ENCODE measurements around the gene CACUL1. TPM values are rescaled to one million over a fixed set of nuclear protein-coding genes. Genes with fewer than 3 reads are reported as not detected.

The CACUL1 gene
- total RNA-seq (2021), result 38.5 and 45.1 TPM in 2 replicates
- long read RNA-seq, full-length matches to known transcripts, result 97 of 122 reads
- long read RNA-seq, partial matches to known transcripts, result 3 of 122 reads
- long read RNA-seq, other reads (novel, unspliced or antisense), result 22 of 122 reads

DNA sequence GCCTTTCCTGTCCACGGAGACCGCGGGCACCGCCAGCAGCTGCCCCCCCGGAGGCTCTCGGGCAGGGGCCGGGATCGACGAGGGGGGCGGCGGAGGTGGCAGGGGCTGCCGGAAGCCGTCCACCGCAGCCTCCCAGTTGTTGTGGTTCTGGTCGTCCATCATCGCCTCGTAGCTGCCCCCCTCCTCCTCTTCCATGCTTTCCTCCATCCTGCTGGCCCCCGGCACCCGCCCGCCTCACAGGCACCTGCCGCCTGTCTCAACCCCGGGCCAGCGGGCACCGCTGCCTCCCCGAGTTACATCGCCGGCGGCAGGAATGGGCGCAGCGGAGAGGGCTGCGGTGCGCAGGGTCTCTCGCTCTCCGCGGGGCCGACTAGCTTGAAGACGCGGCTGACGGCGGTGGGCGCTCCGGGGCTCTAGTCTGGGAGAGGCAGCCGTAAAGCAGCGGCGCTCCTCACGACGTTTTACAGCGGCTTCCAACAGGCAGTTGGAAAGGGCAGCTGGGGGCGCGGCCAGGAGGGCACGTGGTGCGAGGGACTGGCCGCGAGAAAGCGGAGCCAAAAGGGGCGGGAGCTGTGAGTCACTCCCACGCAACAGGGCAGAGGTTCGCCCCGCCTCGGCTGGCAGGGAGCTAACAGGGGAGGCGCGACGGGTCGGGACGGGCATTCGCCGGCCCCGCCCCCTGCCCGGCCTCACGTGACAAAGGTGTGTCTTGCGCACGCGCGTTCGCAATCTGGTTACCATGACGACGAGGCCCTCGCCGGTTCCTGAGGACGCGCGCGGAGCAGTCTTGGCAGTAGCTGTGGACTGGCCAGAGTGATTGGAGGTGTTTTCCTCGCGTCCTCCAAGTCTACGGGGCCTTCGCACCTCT, at the start of gene CACUL1:
TSS of gene CACUL1 (minus strand) at position 415 of the 868 bp plus-strand sequence. CDS start at position 207, 208 bp downstream.
- no peaks in the 10 kb centered on the region; the same call in 1 of the 2 replicates for H3K4me1 ChIP-seq (ENCODE audit: insufficient read depth, low read length)
- H4K91ac ChIP-seq (ENCODE audit: insufficient read length, low read depth, low read length), result no peak within 1 kb of the TSS
- no peak within 1 kb of the TSS for H4K8ac ChIP-seq (replicated peaks; ENCODE audit: insufficient read length, low read depth, low read length)
- H2AK5ac ChIP-seq (ENCODE audit: insufficient read length, low read length), result no peak within 1 kb of the TSS
- H3K56ac ChIP-seq (ENCODE audit: insufficient read length, low read depth, low read length), result no peak within 1 kb of the TSS
- H3K79me1 ChIP-seq (ENCODE audit: insufficient read depth, low read depth, low read length, poor library complexity, severe bottlenecking), result no peaks in the 10 kb centered on the region
- TF ChIP-seq, protein P1, sequence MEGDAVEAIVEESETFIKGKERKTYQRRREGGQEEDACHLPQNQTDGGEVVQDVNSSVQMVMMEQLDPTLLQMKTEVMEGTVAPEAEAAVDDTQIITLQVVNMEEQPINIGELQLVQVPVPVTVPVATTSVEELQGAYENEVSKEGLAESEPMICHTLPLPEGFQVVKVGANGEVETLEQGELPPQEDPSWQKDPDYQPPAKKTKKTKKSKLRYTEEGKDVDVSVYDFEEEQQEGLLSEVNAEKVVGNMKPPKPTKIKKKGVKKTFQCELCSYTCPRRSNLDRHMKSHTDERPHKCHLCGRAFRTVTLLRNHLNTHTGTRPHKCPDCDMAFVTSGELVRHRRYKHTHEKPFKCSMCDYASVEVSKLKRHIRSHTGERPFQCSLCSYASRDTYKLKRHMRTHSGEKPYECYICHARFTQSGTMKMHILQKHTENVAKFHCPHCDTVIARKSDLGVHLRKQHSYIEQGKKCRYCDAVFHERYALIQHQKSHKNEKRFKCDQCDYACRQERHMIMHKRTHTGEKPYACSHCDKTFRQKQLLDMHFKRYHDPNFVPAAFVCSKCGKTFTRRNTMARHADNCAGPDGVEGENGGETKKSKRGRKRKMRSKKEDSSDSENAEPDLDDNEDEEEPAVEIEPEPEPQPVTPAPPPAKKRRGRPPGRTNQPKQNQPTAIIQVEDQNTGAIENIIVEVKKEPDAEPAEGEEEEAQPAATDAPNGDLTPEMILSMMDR (conservative IDR thresholded peaks at IDR 0.05), result no peak
- no peak within 1 kb of the TSS for H2BK15ac ChIP-seq (ENCODE audit: low read depth, low read length)
- H3K27me3 ChIP-seq (ENCODE audit: insufficient read depth, low read length), result no peaks in the 10 kb centered on the region
- no peak within 1 kb of the TSS for H3K23ac ChIP-seq (ENCODE audit: insufficient read length, low read depth, low read length)
- H3T11ph ChIP-seq (ENCODE audit: low read length), result no peak within 1 kb of the TSS
- Mint-ChIP-seq H3K4me3 (peak within 1 kb of the TSS; percentile 98), H3K9me3 (no peaks in the 10 kb centered on the region), H3K27ac (peak within 1 kb of the TSS; percentile 98 to 99 (median 99)), H3K4me1 (peaks cover 15 to 16% of the 10 kb centered on the region in 2 experiments), H3K36me3 (ENCODE audit: insufficient read depth in 1 of 3, low read depth in 3 of 3) (peaks cover 0 to 5% (median 0%) of the 10 kb centered on the region in 3 experiments; a peak in 4 of 7 replicates), H3K27me3 (ENCODE audit: low read depth) (peaks cover 16% of the 10 kb centered on the region)
- H3K4ac ChIP-seq (ENCODE audit: low read depth, low read length), result no peak within 1 kb of the TSS
- no peak within 1 kb of the TSS for H2BK20ac ChIP-seq (ENCODE audit: low read depth, low read length, poor library complexity, severe bottlenecking)
- DNase-seq, result peak; percentile 100
- H2AFZ ChIP-seq (ENCODE audit: low read length), result no peak within 1 kb of the TSS
- H3K23me2 ChIP-seq (ENCODE audit: insufficient read length, low read depth, low read length, poor library complexity, severe bottlenecking), result peaks cover 15% of the 10 kb centered on the region
- H3K27ac ChIP-seq (ENCODE audit: insufficient read length, low read depth, low read length), result peak within 1 kb of the TSS; percentile 54
- H3K18ac ChIP-seq (ENCODE audit: insufficient read length, low read depth, low read length), result peak within 1 kb of the TSS; percentile 96
- H2BK120ac ChIP-seq (ENCODE audit: low read depth, low read length, poor library complexity, severe bottlenecking), result no peak within 1 kb of the TSS
- H3K4me2 ChIP-seq (ENCODE audit: insufficient read depth, insufficient read length, low read length), result peak within 1 kb of the TSS; percentile 100
- no peak within 1 kb of the TSS for H2BK12ac ChIP-seq (ENCODE audit: insufficient read length, low read depth, low read length)
- H3K79me2 ChIP-seq (ENCODE audit: insufficient read depth, low read length), result peaks cover 25% of the 10 kb centered on the region; the same call in 1 of the 2 replicates
- H4K20me1 ChIP-seq (ENCODE audit: control insufficient read depth, insufficient read depth, insufficient read length), result no peaks in the 10 kb centered on the region
- H4K5ac ChIP-seq (ENCODE audit: insufficient read length, low read depth, low read length), result no peak within 1 kb of the TSS
- peak within 1 kb of the TSS; percentile 64 for H2BK5ac ChIP-seq (ENCODE audit: insufficient read length, low read length)
- no CpG with 5 or more reads among the region's 87 CpGs for WGBS (ENCODE audit: extremely low coverage, insufficient read length, low lambda C conversion rate)
- no peaks in the 10 kb centered on the region for H3K9me3 ChIP-seq (ENCODE audit: control insufficient read depth, low read depth, low read length)
- peak within 1 kb of the TSS; percentile 91 for H3K9ac ChIP-seq (ENCODE audit: extremely low read depth, insufficient read length, low read length)
- peak within 1 kb of the TSS; percentile 98 for H3K14ac ChIP-seq (ENCODE audit: insufficient read depth, low read length)

Data from H9 (cell line).